Fibroblast of mammary gland (primary cell): ENCODE measurements around the gene CABP4.

Experiments
- DNase-seq: peaks from one replicate; pipeline ENCODE4 v3.0.0-alpha.2; 2010; ENCODE audit warnings: low read depth
- H3K4me3 ChIP-seq: 2 replicates; pipeline ENCODE4 v1.5.1; 2011; ENCODE audit warnings: low read depth, mild to moderate bottlenecking, low read length, moderate library complexity; ENCODE audit not compliant: control insufficient read depth
- CTCF ChIP-seq: conservative IDR thresholded peaks from 2 replicates; pipeline ENCODE4 v1.5.1; 2011; ENCODE audit warnings: low read depth, low read length, inconsistent platforms; ENCODE audit not compliant: control insufficient read depth, insufficient read depth

Gene CABP4

GRCh38 chr11:67432655-67433349 is 22.4 kb upstream of the CABP4 start:
- H3K4me3 ChIP-seq, result no peak overlapping the region
- no peak for DNase-seq
- TF ChIP-seq CTCF, result no peak

- TF ChIP-seq CTCF, result no peak
- DNase-seq, result no peak
- H3K4me3 ChIP-seq, result no peak overlapping the region
These were observed 21.4 kb upstream of the CABP4 start for GRCh38 chr11:67433536-67434394.

GRCh38 chr11:67434395-67434881 is 20.7 kb upstream of the CABP4 start:
- DNase-seq, result no peak
- no peak overlapping the region for H3K4me3 ChIP-seq
- TF ChIP-seq CTCF, result no peak

GRCh38 chr11:67435031-67435726 is 20.0 kb upstream of the CABP4 start:
- TF ChIP-seq CTCF, result no peak
- no peak for DNase-seq
- no peak overlapping the region for H3K4me3 ChIP-seq

GRCh38 chr11:67435727-67436458 is 19.3 kb upstream of the CABP4 start:
- no peak for TF ChIP-seq CTCF
- no peak overlapping the region for H3K4me3 ChIP-seq
- DNase-seq, result no peak
